ENCODE measurements around the gene CD3E. TPM values are rescaled to one million over a fixed set of nuclear protein-coding genes. Genes with fewer than 3 reads are reported as not detected.

CD3E gene
- total RNA-seq, 1 experiment from 2014 or later = not detected

DNA sequence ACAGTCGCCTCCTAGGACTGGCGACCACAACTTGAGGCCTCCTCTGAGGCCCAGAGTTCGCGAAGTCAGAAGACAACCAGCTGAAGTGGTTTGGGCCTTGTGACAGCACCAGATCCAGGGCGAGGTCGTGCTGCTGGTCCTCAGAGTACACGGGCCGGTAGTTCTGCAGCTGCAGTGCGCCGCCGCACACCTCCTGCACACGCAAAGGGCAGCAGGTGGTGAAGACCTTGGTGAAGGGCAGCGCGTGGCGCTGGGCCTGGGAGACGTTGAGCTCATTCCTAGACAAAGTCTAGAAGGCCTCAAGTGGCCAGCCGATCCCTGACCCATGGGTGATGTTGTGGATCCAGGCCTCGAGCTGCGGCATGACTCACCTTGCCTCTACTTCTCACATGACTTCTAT is 18.2 kb downstream of the CD3E start:
- H3K4me2 ChIP-seq (ENCODE audit: insufficient read depth, insufficient read length, low read length) = no peak overlapping the region
- H3K56ac ChIP-seq (ENCODE audit: insufficient read length, low read depth, low read length) = no peak overlapping the region
- H3K27ac Mint-ChIP-seq = no peak overlapping the region; a peak in 1 of 7 replicates

More for the DNA sequence above, 18.2 kb downstream of the CD3E start:
- Histone ChIP-seq H3K23me2 (ENCODE audit: insufficient read length, low read depth, low read length, poor library complexity, severe bottlenecking) (no peaks in the 10 kb centered on the region), H3K14ac (ENCODE audit: insufficient read depth, low read length) (no peak overlapping the region), H2BK120ac (ENCODE audit: low read depth, low read length, poor library complexity, severe bottlenecking) (no peak overlapping the region), H3K27me3 (ENCODE audit: insufficient read depth, low read length) (no peaks in the 10 kb centered on the region), H3K79me2 (ENCODE audit: insufficient read depth, low read length) (no peaks in the 10 kb centered on the region), H3K23ac (ENCODE audit: insufficient read length, low read depth, low read length) (no peak overlapping the region), H3T11ph (ENCODE audit: low read length) (no peak overlapping the region), H3K9ac (ENCODE audit: extremely low read depth, insufficient read length, low read length) (no peak overlapping the region), H4K91ac (ENCODE audit: insufficient read length, low read depth, low read length) (no peak overlapping the region), H3K9me3 (ENCODE audit: control insufficient read depth, low read depth, low read length) (no peaks in the 10 kb centered on the region), H4K8ac (replicated peaks; ENCODE audit: insufficient read length, low read depth, low read length) (no peak overlapping the region), H3K18ac (ENCODE audit: insufficient read length, low read depth, low read length) (no peak overlapping the region), H2AFZ (ENCODE audit: low read length) (no peak overlapping the region), H2BK5ac (ENCODE audit: insufficient read length, low read length) (no peak overlapping the region), H2AK5ac (ENCODE audit: insufficient read length, low read length) (no peak overlapping the region), H3K4ac (ENCODE audit: low read depth, low read length) (no peak overlapping the region), H3K4me1 (ENCODE audit: insufficient read depth, low read length) (peaks cover 1% of the 10 kb centered on the region; the same call in 1 of the 2 replicates), H3K27ac (ENCODE audit: insufficient read length, low read depth, low read length) (no peak overlapping the region), H2BK12ac (ENCODE audit: insufficient read length, low read depth, low read length) (no peak overlapping the region), H4K5ac (ENCODE audit: insufficient read length, low read depth, low read length) (no peak overlapping the region), H4K20me1 (ENCODE audit: control insufficient read depth, insufficient read depth, insufficient read length) (no peaks in the 10 kb centered on the region), H2BK15ac (ENCODE audit: low read depth, low read length) (no peak overlapping the region), H3K79me1 (ENCODE audit: insufficient read depth, low read depth, low read length, poor library complexity, severe bottlenecking) (no peaks in the 10 kb centered on the region), H2BK20ac (ENCODE audit: low read depth, low read length, poor library complexity, severe bottlenecking) (no peak overlapping the region)
- H3K27me3 Mint-ChIP-seq (ENCODE audit: low read depth) = peaks cover 10% of the 10 kb centered on the region
- no CpG with 5 or more reads among the region's 19 CpGs for WGBS (ENCODE audit: extremely low coverage, insufficient read length, low lambda C conversion rate)
- no peak for DNase-seq
- H3K4me3 Mint-ChIP-seq = no peak overlapping the region
- peaks cover 7 to 9% of the 10 kb centered on the region in 2 experiments for H3K4me1 Mint-ChIP-seq
- H3K36me3 Mint-ChIP-seq (ENCODE audit: insufficient read depth in 1 of 3, low read depth in 3 of 3) = no peaks in the 10 kb centered on the region
- no peaks in the 10 kb centered on the region for H3K9me3 Mint-ChIP-seq
- TF ChIP-seq, protein P1, sequence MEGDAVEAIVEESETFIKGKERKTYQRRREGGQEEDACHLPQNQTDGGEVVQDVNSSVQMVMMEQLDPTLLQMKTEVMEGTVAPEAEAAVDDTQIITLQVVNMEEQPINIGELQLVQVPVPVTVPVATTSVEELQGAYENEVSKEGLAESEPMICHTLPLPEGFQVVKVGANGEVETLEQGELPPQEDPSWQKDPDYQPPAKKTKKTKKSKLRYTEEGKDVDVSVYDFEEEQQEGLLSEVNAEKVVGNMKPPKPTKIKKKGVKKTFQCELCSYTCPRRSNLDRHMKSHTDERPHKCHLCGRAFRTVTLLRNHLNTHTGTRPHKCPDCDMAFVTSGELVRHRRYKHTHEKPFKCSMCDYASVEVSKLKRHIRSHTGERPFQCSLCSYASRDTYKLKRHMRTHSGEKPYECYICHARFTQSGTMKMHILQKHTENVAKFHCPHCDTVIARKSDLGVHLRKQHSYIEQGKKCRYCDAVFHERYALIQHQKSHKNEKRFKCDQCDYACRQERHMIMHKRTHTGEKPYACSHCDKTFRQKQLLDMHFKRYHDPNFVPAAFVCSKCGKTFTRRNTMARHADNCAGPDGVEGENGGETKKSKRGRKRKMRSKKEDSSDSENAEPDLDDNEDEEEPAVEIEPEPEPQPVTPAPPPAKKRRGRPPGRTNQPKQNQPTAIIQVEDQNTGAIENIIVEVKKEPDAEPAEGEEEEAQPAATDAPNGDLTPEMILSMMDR (conservative IDR thresholded peaks at IDR 0.05) = no peak

All from H9 (cell line).